DMS53 (cell line): ENCODE data around the gene SMIM1.
"Not testable (repeated sequence)": the region's sequence is repeated elsewhere in the genome, so short reads cannot be mapped to it uniquely, and the experiment has no call there.

Source experiments
- DNase-seq: peaks from one replicate; lab custom pipeline; 2025; lab: John Stamatoyannopoulos, UW

Gene SMIM1

DNA sequence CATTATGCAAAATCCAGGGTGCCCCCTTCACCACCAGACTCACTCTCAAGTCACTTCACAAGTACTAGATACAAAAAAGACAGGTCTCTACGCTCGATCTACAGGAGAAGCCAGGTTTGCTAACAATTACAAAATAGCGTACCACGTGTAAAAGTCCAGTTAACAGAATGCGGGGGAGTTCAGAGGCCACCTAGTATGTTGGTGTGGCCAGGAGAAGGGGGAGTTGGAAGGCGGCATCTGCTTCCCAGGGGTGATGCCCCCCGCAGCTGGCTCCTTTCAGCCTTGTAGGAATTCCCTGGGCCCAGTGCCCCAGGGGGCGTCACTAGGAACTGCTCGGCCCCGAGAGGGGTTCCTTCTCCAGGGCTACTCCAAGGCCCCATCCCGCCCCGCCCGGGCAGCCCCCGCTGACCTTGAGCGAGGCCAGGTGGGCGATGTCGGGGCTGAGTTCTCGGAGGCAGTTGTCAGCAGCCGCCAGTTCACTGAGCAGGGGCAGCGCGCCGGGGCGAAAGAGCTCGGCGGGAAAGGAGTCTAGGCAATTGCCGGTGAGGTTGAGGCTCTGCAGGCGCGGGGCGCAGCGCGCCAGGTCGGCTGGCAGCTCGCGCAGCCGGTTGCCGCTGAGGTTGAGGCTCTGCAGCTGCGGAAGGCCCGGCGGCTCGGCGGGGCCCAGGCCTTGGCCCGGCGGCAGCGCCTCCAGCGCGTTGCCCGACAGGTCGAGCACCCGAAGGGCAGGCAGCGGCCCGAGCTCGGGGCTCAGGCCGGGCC, 23.1 kb downstream of the SMIM1 start:
- peak; percentile 64 for DNase-seq

GRCh38 chr1:3796215-3797061, 23.9 kb downstream of the SMIM1 start, which contains the start of gene LRRC47:
LRRC47 (minus strand) TSS chr1:3796498; CDS start chr1:3796476, 22 bp downstream.
- peak; percentile 97 for DNase-seq

- peak; percentile 66 for DNase-seq
Observed at GRCh38 chr1:3799976-3800685, 27.6 kb downstream of the SMIM1 start.

- DNase-seq = not testable (repeated sequence)
Observed at GRCh38 chr1:3800795-3801194, 28.2 kb downstream of the SMIM1 start.

- no peak for DNase-seq
Observed at GRCh38 chr1:3803905-3804626, 31.5 kb downstream of the SMIM1 start.

- not testable (repeated sequence) for DNase-seq
Observed at GRCh38 chr1:3804627-3804944, 32.0 kb downstream of the SMIM1 start.

GRCh38 chr1:3805038-3805437, 32.5 kb downstream of the SMIM1 start:
- DNase-seq = no peak

DNA sequence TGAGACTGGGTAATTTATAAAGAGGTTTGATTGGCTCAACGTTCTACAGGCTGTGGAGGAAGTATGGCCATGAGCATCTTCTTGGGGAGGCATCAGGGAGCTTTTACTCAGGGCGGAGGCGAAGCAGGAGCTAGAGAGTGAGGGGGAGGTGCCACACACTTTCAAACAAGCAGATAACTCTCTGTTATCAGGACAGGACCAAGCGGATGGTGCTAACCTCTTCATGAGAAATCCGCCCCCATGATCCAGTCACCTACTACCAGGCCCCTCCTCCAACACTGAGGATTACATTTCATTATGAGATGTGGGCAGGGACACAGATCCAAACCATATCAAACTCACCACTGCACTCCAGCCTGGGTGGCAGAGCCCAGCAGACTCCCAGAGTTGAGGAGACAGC, 35.2 kb downstream of the SMIM1 start:
- no peak for DNase-seq

DNA sequence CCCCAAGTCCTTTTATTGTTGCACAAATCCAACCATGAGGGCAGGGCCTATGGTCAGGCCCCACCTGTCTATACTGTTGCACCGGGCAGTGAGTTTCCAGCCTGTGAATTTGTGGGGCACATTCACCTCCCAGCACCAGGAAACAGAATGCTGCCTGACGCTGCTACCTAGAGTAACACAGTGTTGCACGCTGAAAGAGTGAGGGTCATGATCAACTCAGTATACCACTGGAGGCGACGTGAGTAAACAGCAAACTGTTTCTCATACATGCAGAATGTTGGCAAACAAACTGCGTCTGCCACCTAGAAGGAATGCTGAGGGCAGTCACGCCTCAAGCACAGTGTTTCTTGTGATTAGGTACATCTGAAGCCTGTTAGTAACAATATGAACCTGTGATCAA, 37.1 kb downstream of the SMIM1 start:
- no peak for DNase-seq

- not testable (repeated sequence) for DNase-seq
Observed at GRCh38 chr1:3810149-3810761, 37.7 kb downstream of the SMIM1 start.

DNA sequence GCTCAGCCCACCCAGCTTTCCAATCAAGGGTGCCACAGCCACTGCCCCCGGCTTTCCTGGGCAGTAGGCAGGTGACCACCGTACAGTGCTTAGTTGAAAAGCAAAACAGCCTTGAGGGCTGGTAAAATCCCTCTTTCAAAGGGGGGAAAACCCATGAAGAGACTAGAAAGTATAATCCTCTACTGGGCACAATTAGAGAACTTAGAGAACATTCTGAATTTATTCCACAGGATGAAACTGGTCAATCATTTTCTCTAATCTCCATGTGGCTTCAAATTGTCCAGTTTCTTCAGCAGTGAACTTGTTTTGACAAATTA, 39.0 kb downstream of the SMIM1 start:
- no peak for DNase-seq

DNA sequence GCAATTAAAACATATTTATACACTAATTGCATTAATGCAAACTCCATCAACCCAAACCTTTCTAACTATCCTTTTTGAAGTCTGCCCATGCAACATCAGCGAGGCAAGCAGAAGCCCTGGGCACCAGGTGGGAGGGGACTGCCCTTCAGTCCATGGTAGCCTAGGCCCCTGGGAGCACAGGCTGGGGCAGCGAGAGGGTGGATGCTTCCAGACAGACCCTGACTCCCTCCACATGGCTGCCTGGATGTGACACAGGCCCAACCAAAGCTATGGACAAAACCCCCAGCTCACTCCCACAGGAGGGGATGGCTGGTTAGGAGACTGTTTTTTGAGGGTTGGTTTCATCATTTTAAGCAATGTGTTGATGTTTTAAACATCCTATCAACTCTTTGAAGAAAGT, 41.5 kb downstream of the SMIM1 start:
- DNase-seq = no peak

DNA sequence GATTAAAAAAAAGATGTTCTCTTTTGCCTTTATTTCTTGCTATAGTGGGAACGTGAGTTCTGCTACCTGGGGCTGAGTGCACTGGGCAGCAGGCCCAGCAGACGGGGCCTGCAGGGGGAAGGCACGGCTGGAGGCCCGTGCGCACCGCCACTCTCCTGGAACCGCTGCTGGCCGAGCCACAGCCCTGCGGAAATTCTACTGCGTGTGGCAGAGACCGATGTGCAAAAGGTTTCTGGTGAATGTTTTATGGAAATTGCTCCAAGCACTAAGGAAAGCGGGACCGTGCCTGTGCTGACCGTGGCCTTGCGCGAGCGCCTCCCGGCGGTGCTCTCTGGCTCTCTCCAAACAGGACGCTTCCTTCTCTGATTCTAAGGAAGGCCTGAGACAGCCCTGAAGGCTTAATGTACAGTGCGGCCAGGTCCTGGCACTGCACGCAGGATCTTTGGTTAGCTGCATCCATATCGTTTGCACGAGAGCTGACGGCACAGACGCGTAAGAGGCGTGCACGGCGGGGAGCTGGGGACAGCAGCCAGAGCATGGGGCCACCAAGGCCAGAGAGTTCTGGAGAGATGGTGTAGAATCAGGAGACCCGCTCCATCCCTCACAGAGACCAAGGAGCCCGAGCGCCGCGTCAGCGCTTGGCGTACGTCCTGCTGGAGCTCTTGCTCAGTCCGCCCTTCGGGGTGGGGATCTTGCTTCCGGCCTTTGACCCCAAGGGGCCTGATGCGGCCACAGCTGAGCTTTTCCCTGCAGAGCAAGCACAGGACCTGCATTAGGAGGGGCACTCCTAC, 42.4 kb downstream of the SMIM1 start:
- DNase-seq = no peak

DNA sequence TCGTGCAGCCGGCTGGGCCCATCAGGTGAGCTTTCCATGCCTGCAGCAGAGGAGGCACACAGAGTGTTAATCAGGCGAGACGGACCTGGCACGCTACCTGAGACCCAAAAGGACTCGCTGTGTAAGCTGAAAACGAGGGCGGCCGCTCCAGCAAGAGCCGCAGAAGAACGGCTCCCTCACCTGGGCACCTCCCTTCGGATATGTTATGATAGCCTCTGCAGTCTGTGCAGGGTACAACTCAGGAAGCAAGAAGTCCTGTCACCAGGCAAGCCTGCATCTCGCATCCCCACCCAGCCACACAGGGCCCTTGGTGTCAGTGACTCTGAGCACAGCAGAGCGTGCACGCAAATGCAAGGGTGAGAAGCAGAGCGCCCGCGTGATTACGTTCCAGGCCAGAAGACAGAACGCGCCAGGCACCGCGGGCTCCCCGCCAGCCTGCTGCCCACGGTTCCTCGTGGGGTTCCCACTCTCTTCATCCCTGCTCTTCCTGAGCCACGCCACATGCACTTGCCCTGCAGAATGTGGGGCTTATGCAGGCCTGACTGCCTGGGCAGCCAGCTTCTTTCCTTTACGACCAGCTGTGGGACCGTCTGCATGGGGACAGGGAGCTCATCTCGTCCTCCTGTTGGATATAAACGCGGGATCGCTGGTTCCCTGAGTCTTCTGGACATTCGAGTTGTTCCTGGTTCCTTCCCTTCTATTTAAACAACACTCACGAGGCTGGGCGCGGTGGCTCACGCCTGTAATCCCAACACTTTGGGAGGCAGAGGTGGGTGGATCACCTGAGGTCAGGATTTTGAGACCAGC, 44.0 kb downstream of the SMIM1 start:
- DNase-seq = no peak

- DNase-seq = no peak
Observed at GRCh38 chr1:3817138-3817740, 44.7 kb downstream of the SMIM1 start.

- no peak for DNase-seq
Observed at GRCh38 chr1:3817821-3818597, 45.5 kb downstream of the SMIM1 start.

DNA sequence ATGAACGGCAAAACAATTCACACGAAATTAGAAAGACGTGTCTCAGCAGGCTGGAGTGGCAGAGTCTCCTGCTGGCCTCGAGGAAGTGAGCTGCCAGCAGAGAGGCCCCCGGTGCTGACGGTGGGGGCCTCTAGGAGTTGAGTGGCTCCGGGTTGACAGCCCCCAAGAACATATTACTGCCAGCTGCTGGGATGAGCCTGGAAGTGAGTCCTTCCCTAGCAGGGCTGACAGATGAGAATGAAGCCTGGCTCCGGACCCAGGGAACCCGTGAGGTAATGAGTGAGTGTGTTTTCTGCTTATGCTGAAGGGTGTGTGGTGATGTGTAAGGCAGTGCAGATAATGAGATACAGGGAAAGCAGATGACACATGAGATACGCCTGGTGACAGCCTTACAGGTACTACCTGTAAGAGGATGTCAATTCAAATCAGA, 47.2 kb downstream of the SMIM1 start:
- no peak for DNase-seq

DNA sequence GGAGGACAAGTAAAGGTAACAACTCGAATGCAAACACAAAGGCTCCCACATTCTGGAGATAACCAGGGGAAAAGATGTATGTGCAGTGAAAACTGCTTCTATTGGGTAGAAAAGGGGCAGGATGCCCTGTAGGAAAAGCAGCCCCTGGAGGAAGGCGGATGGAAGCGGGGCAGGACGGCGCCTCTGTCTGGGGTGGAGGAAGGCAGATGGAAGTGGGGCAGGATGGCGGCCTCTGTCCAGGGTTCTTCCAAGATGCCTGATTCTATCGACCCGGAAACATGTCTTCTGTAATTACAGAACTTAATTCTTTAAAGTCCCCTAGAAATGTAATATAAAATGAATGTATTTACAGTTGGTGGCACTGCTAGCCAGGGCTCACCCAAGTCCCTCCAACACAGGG, 47.8 kb downstream of the SMIM1 start:
- no peak for DNase-seq

DNA sequence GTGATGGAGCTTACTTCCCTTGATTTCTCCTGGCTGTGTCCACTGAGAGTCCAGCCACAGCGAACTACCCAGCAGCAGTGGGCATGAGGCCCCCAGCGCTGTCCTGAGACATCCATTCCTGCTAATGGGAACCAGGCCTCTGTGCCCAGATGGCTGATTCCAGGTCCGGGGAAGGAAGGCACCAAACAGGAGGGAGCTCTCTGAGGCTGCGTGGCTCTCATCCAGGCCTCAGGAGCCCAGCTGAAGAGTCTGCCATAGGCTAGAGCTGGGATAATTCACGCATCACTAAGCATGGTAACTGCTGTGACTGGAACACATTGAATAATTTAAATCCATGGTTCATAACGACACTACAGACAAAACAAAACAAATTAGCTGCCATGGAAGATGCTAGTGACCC, 48.5 kb downstream of the SMIM1 start:
- DNase-seq = no peak
